HG03439 (cell line): Measurements from ENCODE around the gene MNAT1.
A peak's percentile ranks its signal among the peaks of the same experiment; 100 is the strongest.
"Not testable (repeated sequence)": the region's sequence is repeated elsewhere in the genome, so short reads cannot be mapped to it uniquely, and the experiment has no call there.

Source experiments
- ATAC-seq: cut with Tn5 transposase; IDR thresholded peaks from one replicate; pipeline ENCODE4 v1.9.1; 2021; ENCODE audit warnings: mild to moderate bottlenecking, moderate library complexity; ENCODE audit not compliant: unreplicated experiment

MNAT1 gene

GRCh38 chr14:60867503-60868172, 133.1 kb downstream of the MNAT1 start:
- no peak for ATAC-seq

DNA sequence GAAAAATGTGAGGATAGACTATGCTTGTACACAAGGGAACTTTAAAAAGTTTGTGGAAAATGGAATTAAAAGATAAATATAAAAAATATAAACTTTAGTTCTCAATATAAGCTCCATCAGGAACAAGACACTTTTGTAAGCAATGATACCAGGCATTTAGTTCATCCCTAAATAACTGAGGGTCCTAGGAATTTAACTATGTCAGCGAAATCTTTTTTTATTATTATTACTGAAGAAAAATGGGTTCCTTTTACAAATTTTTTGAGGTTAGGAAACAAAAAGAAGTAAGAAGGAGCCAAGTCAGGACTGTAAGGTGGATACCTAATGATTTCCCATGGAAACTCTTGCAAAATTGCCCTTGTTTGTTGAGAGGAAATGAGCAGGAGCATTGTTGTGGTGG, 143.6 kb downstream of the MNAT1 start:
- ATAC-seq, result no peak

DNA sequence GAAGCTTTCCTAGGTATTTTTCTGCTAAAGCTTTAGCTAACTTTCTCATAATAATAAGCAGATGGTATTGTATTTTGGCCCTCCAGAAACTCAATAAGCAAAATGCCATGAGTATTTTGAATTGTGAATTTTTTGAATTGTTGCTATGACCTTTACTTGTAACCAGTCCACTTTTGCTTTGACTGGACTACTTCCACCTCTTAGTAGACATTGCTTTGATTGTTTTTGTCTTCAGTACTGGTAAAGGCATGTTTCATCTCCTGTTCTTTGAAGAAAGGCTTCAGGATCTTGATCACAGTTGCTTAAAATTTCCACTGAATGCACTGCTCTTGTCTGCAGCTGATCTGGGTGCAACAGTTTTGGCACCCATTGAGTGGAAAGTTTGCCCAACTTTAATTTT, 144.0 kb downstream of the MNAT1 start:
- no peak for ATAC-seq

DNA sequence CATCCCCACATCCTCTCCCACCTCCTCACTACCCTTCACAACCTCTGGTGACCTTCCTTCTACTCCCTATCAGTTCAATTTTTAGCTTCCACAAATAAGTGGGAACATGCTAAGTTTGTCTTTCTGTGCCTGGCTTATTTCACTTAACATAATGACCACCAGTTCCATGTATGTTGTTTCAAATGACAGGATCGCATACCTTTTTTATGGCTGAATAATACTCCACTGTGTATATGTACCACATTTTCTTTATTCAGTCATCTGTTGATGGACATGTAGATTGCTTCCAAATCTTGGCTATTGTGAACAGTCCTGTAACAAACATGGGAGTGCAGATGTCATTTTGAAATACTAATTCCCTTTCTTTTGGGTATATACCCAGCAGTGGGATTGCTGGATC, 147.7 kb downstream of the MNAT1 start:
- ATAC-seq, result no peak

DNA sequence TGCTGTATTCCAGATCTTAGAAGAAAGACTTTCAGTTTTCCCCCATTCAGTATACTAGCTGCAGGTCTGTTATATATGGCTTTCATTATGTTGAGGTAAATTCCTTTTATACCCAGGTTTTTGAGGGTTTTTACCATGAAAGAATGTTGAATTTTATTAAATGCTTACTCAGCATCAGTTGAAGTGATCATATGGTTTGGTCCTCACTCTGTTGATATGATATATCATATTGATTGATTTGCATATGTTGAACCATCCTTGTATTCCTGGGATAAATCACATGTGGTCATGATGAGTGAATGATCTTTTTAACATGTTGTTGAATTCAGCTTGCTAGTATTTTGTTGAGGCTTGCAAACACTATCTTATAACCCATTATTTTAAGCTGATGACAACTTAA, 149.6 kb downstream of the MNAT1 start:
- no peak for ATAC-seq

- not testable (repeated sequence) for ATAC-seq
Observed at GRCh38 chr14:60890636-60891035, 156.1 kb downstream of the MNAT1 start.

GRCh38 chr14:60893911-60894310, 159.3 kb downstream of the MNAT1 start:
- no peak for ATAC-seq

DNA sequence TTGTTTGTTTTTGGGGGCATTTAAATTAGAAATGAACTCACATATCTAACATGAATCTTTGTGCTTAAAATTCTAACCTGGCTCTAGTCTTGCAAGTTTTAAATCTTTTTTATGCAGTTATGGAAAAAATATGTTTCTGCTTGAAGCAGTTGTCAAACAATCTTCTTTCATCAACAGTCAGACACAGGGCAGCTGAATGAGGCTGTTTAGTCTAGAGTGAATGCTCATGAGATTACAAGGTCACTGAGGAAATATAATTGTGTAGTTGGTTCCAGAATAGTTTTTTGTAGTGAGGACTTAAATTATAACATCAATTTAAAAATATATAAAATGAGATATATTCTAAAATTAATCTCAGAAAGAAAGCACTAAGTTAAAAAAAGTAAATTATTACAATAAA, 169.8 kb downstream of the MNAT1 start:
- no peak for ATAC-seq

DNA sequence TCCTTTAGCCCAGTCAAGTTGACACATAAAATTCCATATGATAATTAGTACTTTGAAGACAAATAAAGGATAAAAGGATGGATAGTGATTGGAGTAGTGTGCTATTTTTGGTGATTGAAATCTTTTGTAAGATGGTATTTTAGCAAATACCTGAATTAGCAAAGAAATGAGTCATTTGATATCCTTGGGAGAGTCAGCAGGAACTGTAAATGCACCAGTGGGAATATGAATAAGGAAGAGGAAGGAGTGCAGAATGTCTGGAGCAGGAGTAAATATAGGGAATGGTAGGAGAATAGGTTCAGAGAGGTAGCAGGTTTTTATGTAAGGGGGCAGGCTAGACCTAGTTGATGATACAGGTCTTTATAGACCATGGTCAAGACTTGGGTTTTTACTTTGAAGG, 171.4 kb downstream of the MNAT1 start:
- no peak for ATAC-seq

DNA sequence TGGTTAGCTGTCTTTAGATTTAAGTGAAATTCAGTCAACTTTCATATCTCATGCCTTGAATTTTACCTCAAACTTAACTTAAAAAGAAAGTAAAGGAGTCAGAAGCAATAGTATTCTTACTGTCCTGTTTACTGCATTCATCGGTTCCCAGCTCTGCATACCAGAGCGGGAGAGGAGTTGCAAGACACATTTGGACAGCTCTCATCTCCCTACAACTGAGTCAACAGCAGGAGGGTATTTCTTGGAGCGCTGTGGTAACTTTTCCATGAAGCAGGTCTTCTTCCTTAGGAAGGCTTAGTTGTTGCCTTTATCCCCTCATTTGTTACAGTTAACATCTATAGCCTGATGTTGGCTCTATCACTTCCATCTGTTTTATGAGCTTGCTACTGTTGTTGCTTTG, 181.2 kb downstream of the MNAT1 start:
- no peak for ATAC-seq

- no peak for ATAC-seq
Observed at GRCh38 chr14:60922050-60922449, 187.5 kb downstream of the MNAT1 start.

DNA sequence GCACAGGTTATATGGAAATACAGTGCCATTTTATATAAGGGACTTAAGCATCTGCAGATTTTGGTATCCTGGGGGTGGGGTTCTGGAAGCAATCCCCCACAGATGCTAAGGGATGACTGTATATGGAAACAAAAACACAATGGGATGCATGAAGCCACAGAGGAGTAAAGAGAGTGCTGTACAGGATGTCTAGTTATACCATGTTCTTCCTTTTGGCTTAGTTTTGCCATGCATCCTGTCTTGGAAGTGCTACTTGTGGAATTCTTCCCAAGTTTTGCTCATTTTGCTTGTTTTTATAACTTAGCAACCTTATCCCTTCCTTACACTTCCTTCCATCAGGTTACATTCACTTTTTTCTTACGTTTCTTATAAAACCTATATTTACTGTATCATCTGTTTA, 190.7 kb downstream of the MNAT1 start:
- no peak for ATAC-seq

DNA sequence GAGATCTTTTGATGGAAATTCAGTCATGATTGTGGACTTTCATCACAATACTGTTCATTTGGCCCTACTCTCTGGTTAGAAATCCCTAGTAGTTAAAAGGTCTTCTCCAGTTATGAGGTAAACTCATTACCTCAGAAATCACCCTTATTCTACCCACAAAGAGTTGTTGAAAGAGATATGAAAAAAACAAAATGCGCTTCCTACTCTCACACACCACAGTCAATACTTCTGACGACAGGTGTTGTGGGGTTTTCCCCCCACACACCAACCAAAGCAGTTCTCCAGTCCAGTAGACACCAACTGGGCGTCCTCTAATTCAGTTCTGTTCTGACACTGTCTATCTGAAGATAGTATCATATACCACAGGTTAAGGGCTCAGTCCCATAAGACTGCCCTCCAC, 191.4 kb downstream of the MNAT1 start:
- ATAC-seq, result peak; percentile 95

- no peak for ATAC-seq
Observed at GRCh38 chr14:60931218-60931617, 196.7 kb downstream of the MNAT1 start.

DNA sequence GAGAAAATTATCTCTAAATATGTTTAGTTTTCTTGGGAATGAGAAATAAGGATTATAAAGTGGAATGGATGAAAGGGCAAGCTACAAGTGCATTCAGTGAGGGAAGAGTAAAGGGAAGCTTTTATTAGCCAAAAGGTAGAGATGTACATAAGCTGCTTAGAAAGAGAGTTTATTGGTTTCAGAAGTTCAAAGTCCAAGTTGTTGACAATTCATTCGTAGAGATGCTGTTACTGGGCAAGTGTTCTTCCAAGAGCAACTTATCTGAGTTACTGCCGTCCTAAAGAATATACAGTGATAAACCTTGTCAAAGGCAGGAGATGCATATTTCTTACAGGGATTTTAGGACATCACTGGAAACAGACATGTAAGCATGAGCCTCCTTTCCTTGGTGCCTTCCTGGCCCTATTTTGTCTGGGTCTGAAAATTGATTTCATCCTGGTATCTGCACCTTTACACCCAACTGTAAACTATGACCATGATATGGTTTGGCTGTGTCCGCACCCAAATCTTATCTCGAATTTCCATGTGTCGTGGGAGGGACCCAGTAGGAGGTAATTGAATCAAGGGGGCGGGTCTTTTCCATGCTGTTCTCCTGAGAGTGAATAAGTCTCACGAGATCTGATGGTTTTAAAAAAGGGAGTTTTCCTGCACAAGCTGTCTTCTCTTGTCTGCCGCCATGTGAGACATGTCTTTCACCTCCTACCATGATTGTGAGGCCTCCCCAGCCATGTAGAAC, 199.5 kb downstream of the MNAT1 start:
- no peak for ATAC-seq

GRCh38 chr14:60935319-60935718, 200.8 kb downstream of the MNAT1 start:
- no peak for ATAC-seq

GRCh38 chr14:60943637-60944032, 209.1 kb downstream of the MNAT1 start:
- ATAC-seq, result no peak

DNA sequence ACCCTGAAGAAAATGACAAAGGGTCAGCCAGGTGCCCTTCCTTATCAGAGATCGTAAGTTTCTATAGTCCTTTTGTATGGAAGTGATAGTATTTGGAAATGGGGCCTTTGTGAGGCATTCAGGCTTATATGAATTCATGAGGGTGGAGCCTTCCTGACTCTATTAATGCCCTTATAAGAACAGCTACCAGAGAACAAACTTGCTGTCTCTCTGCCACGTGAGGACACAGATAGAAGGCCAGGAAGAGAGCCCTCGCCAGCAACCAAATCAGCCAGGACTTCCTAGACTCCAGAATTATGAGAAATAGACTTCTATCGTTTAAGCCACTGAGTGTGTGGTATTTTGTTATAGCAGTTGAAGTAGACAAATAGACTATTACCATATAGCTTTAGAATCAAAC, 209.6 kb downstream of the MNAT1 start:
- ATAC-seq, result no peak

- ATAC-seq, result no peak
Observed at GRCh38 chr14:60945984-60946383, 211.4 kb downstream of the MNAT1 start.

GRCh38 chr14:60946773-60947172, 212.2 kb downstream of the MNAT1 start:
- ATAC-seq, result no peak

GRCh38 chr14:60951776-60952435, 217.3 kb downstream of the MNAT1 start:
- no peak for ATAC-seq

DNA sequence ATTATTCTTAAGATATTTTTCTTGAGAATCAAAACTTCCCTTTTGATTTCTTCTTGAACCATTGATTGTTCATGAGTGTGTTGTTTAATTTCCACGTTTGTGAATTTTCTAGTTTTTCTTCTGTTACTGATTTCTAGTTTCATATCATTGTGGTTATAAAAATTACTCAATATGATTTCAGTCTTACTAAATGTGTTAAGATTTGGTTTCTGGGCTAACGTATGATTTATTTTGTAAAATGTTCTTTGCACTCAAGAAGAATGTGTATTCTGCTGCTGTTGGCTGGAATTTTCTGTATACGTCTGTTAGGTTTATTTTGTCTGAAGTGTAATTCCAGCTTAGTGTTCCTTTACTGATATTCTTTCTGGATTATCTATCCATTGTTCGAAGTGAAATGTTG, 221.6 kb downstream of the MNAT1 start:
- ATAC-seq, result no peak
